ENCODE measurements around the gene SLC35F3. TPM values are rescaled to one million over a fixed set of nuclear protein-coding genes. Genes with fewer than 3 reads are reported as not detected.

The SLC35F3 gene
- total RNA-seq, 1 experiment from 2014 or later, result 22.7 TPM

DNA sequence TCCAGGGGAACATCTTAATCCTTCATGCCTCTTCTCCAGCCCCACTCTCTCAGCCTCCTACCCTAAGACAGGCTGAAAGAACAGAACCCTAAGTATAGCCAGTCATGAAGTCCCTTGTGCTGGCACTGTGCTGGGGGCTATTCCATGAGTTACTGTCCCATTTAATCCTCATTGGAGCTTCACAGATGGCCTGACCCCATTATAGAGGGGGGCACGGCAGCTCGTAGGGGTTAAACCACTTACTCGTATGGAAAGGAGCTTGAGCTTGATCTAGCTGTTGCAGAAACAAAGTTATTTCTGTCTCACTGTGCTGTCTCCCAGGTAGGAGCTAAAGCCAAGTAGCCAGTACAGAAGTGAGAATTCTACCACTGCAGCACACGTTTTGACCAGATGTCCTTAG is 265.6 kb downstream of the SLC35F3 start:
- DNase-seq (ENCODE audit: low spot score), result no peak
- TF ChIP-seq EZH2 (IDR thresholded peaks at IDR 0.05; ENCODE audit: borderline replicate concordance, low read depth, low read length, poor library complexity, severe bottlenecking), result no peak
- TF ChIP-seq, protein P1, sequence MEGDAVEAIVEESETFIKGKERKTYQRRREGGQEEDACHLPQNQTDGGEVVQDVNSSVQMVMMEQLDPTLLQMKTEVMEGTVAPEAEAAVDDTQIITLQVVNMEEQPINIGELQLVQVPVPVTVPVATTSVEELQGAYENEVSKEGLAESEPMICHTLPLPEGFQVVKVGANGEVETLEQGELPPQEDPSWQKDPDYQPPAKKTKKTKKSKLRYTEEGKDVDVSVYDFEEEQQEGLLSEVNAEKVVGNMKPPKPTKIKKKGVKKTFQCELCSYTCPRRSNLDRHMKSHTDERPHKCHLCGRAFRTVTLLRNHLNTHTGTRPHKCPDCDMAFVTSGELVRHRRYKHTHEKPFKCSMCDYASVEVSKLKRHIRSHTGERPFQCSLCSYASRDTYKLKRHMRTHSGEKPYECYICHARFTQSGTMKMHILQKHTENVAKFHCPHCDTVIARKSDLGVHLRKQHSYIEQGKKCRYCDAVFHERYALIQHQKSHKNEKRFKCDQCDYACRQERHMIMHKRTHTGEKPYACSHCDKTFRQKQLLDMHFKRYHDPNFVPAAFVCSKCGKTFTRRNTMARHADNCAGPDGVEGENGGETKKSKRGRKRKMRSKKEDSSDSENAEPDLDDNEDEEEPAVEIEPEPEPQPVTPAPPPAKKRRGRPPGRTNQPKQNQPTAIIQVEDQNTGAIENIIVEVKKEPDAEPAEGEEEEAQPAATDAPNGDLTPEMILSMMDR (conservative IDR thresholded peaks at IDR 0.05; ENCODE audit: low read depth, low read length), result no peak
- POLR2A ChIA-PET (ENCODE audit: low non-redundant PET), result no interaction called here
- Histone ChIP-seq H3K4me1 (ENCODE audit: insufficient read depth, low read length, poor library complexity, severe bottlenecking) (no peaks in the 10 kb centered on the region), H3K27ac (ENCODE audit: low read depth, low read length, poor library complexity, severe bottlenecking) (no peak overlapping the region), H3K36me3 (ENCODE audit: insufficient read depth, low read length, poor library complexity, severe bottlenecking) (no peaks in the 10 kb centered on the region), H3K9me3 (ENCODE audit: low read depth, low read length, poor library complexity, severe bottlenecking) (no peaks in the 10 kb centered on the region), H3K27me3 (replicated peaks; ENCODE audit: insufficient read depth, low read depth, low read length, poor library complexity) (no peaks in the 10 kb centered on the region), H3K4me3 (ENCODE audit: low read depth, low read length, poor library complexity, severe bottlenecking) (no peak overlapping the region)
- CTCF ChIA-PET, result no interaction called here
- intact Hi-C loops (cut with micrococcal nuclease; ENCODE audit: unreplicated experiment), result no loop called here
- no TSS peak for BruUV-seq (replicated peaks)

DNA sequence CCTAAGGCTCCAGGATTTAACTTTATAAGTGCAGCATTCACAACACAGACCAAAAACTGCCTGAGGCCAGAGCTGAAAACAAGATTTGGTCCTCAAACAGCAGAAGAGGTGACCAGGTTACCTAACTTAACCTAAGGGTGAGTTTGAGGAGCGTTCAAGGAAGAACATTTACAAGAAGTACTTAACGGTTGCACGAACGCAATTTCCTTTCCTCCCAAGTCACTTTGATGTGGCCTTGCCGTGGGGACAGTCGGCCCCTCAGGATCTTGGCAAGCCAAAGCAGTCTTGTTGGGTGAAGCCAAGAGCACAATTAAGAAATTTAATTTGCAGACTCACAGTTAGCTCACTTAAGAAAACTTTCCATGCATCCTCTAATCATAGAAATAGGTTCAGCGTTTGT is 266.1 kb downstream of the SLC35F3 start:
- TF ChIP-seq, protein P1 (conservative IDR thresholded peaks at IDR 0.05; ENCODE audit: low read depth, low read length), result no peak
- no peak for TF ChIP-seq EZH2 (IDR thresholded peaks at IDR 0.05; ENCODE audit: borderline replicate concordance, low read depth, low read length, poor library complexity, severe bottlenecking)
- Histone ChIP-seq H3K36me3 (ENCODE audit: insufficient read depth, low read length, poor library complexity, severe bottlenecking) (no peaks in the 10 kb centered on the region), H3K27ac (ENCODE audit: low read depth, low read length, poor library complexity, severe bottlenecking) (no peak overlapping the region), H3K27me3 (replicated peaks; ENCODE audit: insufficient read depth, low read depth, low read length, poor library complexity) (no peaks in the 10 kb centered on the region), H3K4me3 (ENCODE audit: low read depth, low read length, poor library complexity, severe bottlenecking) (no peak overlapping the region), H3K9me3 (ENCODE audit: low read depth, low read length, poor library complexity, severe bottlenecking) (no peaks in the 10 kb centered on the region), H3K4me1 (ENCODE audit: insufficient read depth, low read length, poor library complexity, severe bottlenecking) (no peaks in the 10 kb centered on the region)
- ChIA-PET POLR2A (ENCODE audit: low non-redundant PET) (no interaction called here), CTCF (no interaction called here)
- DNase-seq (ENCODE audit: low spot score), result no peak
- intact Hi-C loops (cut with micrococcal nuclease; ENCODE audit: unreplicated experiment), result no loop called here
- no TSS peak for BruUV-seq (replicated peaks)

DNA sequence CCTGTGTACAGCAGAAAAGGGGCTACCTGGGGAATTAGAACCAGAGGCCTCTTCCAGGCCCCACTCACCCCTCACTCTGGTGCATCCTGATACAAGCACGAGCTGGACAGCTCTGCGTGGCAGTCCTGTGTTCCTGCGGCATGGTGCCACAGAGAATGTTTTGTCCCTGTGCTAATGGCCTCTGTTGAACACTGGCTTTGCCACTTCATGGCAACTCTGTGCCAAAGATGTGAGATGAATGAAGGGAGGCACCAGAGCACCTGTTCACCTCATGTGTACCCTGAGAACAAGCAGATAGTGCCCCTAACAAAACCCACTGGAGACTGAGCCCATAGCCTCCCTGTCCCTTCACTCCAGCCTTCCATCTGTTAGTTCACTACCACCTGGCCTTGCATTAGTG is 269.5 kb downstream of the SLC35F3 start:
- Histone ChIP-seq H3K4me3 (ENCODE audit: low read depth, low read length, poor library complexity, severe bottlenecking) (no peak overlapping the region), H3K27ac (ENCODE audit: low read depth, low read length, poor library complexity, severe bottlenecking) (no peak overlapping the region), H3K27me3 (replicated peaks; ENCODE audit: insufficient read depth, low read depth, low read length, poor library complexity) (no peaks in the 10 kb centered on the region), H3K4me1 (ENCODE audit: insufficient read depth, low read length, poor library complexity, severe bottlenecking) (no peaks in the 10 kb centered on the region), H3K9me3 (ENCODE audit: low read depth, low read length, poor library complexity, severe bottlenecking) (no peaks in the 10 kb centered on the region), H3K36me3 (ENCODE audit: insufficient read depth, low read length, poor library complexity, severe bottlenecking) (no peaks in the 10 kb centered on the region)
- TF ChIP-seq, protein P1 (conservative IDR thresholded peaks at IDR 0.05; ENCODE audit: low read depth, low read length), result no peak
- POLR2A ChIA-PET (ENCODE audit: low non-redundant PET), result interaction anchor here (0.7 kb wide), 1 partner anchor 104 kb away, joined by 3 read pairs; no protein-coding TSS in a partner anchor
- intact Hi-C loops (cut with micrococcal nuclease; ENCODE audit: unreplicated experiment), result no loop called here
- no peak for DNase-seq (ENCODE audit: low spot score)
- no TSS peak for BruUV-seq (replicated peaks)
- CTCF ChIA-PET, result no interaction called here
